HepG2 (cell line): ENCODE results near the gene NCR3LG1. TPM values are rescaled to one million over a fixed set of nuclear protein-coding genes. Genes with fewer than 3 reads are reported as not detected.

Experiments
- ATRX ChIP-seq: sonication (generic); formaldehyde crosslinking; IDR thresholded peaks from 2 replicates; pipeline ENCODE4 v1.4.0; 2020; ENCODE audit warnings: missing genetic modification reagents, borderline replicate concordance
- BRCA1 ChIP-seq: sonication (generic); formaldehyde crosslinking; IDR thresholded peaks from 2 replicates; pipeline ENCODE4 v1.4.0; 2020; ENCODE audit warnings: missing genetic modification reagents
- DBP ChIP-seq: sonication (generic); formaldehyde crosslinking; IDR thresholded peaks from 2 replicates; pipeline ENCODE4 v1.4.0; 2020; ENCODE audit warnings: missing genetic modification reagents; ENCODE audit errors: not compliant biosample characterization
- DZIP1 ChIP-seq: sonication (generic); formaldehyde crosslinking; IDR thresholded peaks from 2 replicates; pipeline ENCODE4 v1.5.0; 2020; ENCODE audit warnings: mild to moderate bottlenecking, missing genetic modification reagents
- HMG20A ChIP-seq: IDR thresholded peaks from 2 replicates; pipeline ENCODE4 v1.6.1; 2016; ENCODE audit warnings: borderline replicate concordance
- MTA1 ChIP-seq: sonication (generic); formaldehyde crosslinking; IDR thresholded peaks from 2 replicates; pipeline ENCODE4 v1.4.0; 2020; ENCODE audit warnings: missing genetic modification reagents, mild to moderate bottlenecking, borderline replicate concordance
- NR0B2 ChIP-seq: sonication (generic); formaldehyde crosslinking; IDR thresholded peaks from 2 replicates; pipeline ENCODE4 v1.4.0; 2020; ENCODE audit warnings: mild to moderate bottlenecking, missing genetic modification reagents
- RAD21 ChIP-seq: fragments of 450-650 bp; formaldehyde crosslinking; IDR thresholded peaks from 2 replicates; pipeline ENCODE4 v1.5.0; 2020; ENCODE audit warnings: mild to moderate bottlenecking
- RXRB ChIP-seq: IDR thresholded peaks from 2 replicates; pipeline ENCODE4 v1.6.1; 2016; ENCODE audit warnings: borderline replicate concordance, missing genetic modification reagents, missing compliant biosample characterization
- TFAP4 ChIP-seq: sonication (generic); IDR thresholded peaks from 2 replicates; pipeline ENCODE4 v1.6.1; 2016; ENCODE audit warnings: low read depth, borderline replicate concordance
- TFDP2 ChIP-seq: sonication (generic); formaldehyde crosslinking; IDR thresholded peaks from 2 replicates; pipeline ENCODE4 v1.4.0; 2020; ENCODE audit warnings: missing genetic modification reagents
- ZBTB38 ChIP-seq: sonication (generic); formaldehyde crosslinking; IDR thresholded peaks from 2 replicates; pipeline ENCODE4 v1.5.1; 2020; ENCODE audit warnings: mild to moderate bottlenecking, missing genetic modification reagents
- ZEB1 ChIP-seq: IDR thresholded peaks from 2 replicates; pipeline ENCODE4 v1.6.1; 2012; ENCODE audit warnings: mild to moderate bottlenecking, low read depth, inconsistent platforms; ENCODE audit not compliant: insufficient replicate concordance
- ZMYM3 ChIP-seq: sonication (generic); formaldehyde crosslinking; IDR thresholded peaks from 2 replicates; pipeline ENCODE4 v1.5.1; 2020; ENCODE audit warnings: mild to moderate bottlenecking, missing genetic modification reagents
- ZMYM4 ChIP-seq: sonication (generic); formaldehyde crosslinking; IDR thresholded peaks from 2 replicates; pipeline ENCODE4 v1.8.1; 2023; ENCODE audit warnings: mild to moderate bottlenecking, missing genetic modification reagents
- ZNF484 ChIP-seq: sonication (generic); formaldehyde crosslinking; IDR thresholded peaks from 2 replicates; pipeline ENCODE4 v1.5.1; 2020; ENCODE audit warnings: mild to moderate bottlenecking, low read depth, missing genetic modification reagents, borderline replicate concordance
- ZNF512B ChIP-seq: sonication (generic); formaldehyde crosslinking; IDR thresholded peaks from 2 replicates; pipeline ENCODE4 v1.5.1; 2020; ENCODE audit warnings: missing genetic modification reagents, mild to moderate bottlenecking, borderline replicate concordance
- ZNF703 ChIP-seq: sonication (generic); formaldehyde crosslinking; IDR thresholded peaks from 2 replicates; pipeline ENCODE4 v1.5.1; 2020; ENCODE audit warnings: missing genetic modification reagents, mild to moderate bottlenecking, moderate library complexity, borderline replicate concordance
- ZNF83 ChIP-seq: sonication (generic); formaldehyde crosslinking; IDR thresholded peaks from 2 replicates; pipeline ENCODE4 v1.4.0; 2020; ENCODE audit warnings: missing genetic modification reagents, mild to moderate bottlenecking, borderline replicate concordance
- polyA plus RNA-seq, 8 experiments: library from polyadenylated mRNA; depleted of rRNA in 3 of 8; stranded (reverse) in 7 of 8; unstranded in 1 of 8; fragments of >200 nt; fragmentation: Illumina TruSeq in 4 of 8; extraction: Trizol in 4 of 8; gene quantifications; 2 replicates each; pipeline versions ENCODE4 v1.2.1 to v1.2.3, GENCODE V29; 2011 to 2016; ENCODE audit warnings: low read depth in 4 of 8, missing spikeins in 1 of 8, mixed read lengths in 1 of 8; ENCODE audit not compliant: insufficient read depth in 1 of 8
- total RNA-seq, 5 experiments: library from RNA; depleted of rRNA; stranded (reverse); fragments of >200 nt; fragmentation: Illumina TruSeq; extraction: Trizol; gene quantifications; 2 replicates each; pipeline ENCODE4 v1.2.3, GENCODE V29; 2016; ENCODE audit warnings: low read depth in 1 of 5

NCR3LG1 gene
- total and polyA plus RNA-seq, 2 of the 13 experiments (the other 11 are each of a cell fraction or from before 2014, with no cell fraction given): 16.1 to 25.1 TPM

- TF ChIP-seq TFAP4 (no peak; the same call in 1 of the 2 replicates), ZMYM4 (peak; percentile 86), ZMYM3 (CRISPR knock-in tag) (peak; percentile 73), RAD21 (CRISPR knock-in tag) (peak; percentile 24; the same call in 1 of the 2 replicates), ZBTB38 (CRISPR knock-in tag) (peak; percentile 58; the same call in 1 of the 2 replicates), RXRB (no peak; the same call in 1 of the 2 replicates), DZIP1 (CRISPR knock-in tag) (no peak), ZEB1 (no peak), ZNF703 (CRISPR knock-in tag) (no peak), DBP (CRISPR knock-in tag) (no peak), TFDP2 (CRISPR knock-in tag) (peak; percentile 84), BRCA1 (CRISPR knock-in tag) (no peak), NR0B2 (CRISPR knock-in tag) (peak; percentile 97), ATRX (CRISPR knock-in tag) (no peak), MTA1 (CRISPR knock-in tag) (peak; percentile 75; the same call in 1 of the 2 replicates), HMG20A (CRISPR knock-in tag) (peak; percentile 49; the same call in 1 of the 2 replicates), ZNF512B (peak; percentile 17; the same call in 1 of the 2 replicates), ZNF83 (CRISPR knock-in tag) (peak; percentile 94; the same call in 1 of the 2 replicates), ZNF484 (CRISPR knock-in tag) (no peak)
These were observed 1.6 kb downstream of the NCR3LG1 start (continued) for GRCh38 chr11:17352950-17353820.
